ENCODE data around the gene RNF8. TPM values are rescaled to one million over a fixed set of nuclear protein-coding genes. Genes with fewer than 3 reads are reported as not detected.

RNF8 gene
- total and polyA plus RNA-seq, 10 of the 15 experiments (the other 5 are each of a cell fraction or from before 2014, with no cell fraction given), result 7.8 to 30.2 (median 23.3) TPM

- no TSS peak for BruUV-seq (replicated peaks)
- TF ChIP-seq NR2C2 (IDR thresholded peaks at IDR 0.05; ENCODE audit: borderline replicate concordance, control insufficient read depth, insufficient read length, low read depth) (no peak), NRF1 (conservative IDR thresholded peaks at IDR 0.05; ENCODE audit: low read depth, low read length) (no peak), CHD2 (IDR thresholded peaks at IDR 0.05; ENCODE audit: borderline replicate concordance, low read depth, low read length) (no peak), BACH1 (IDR thresholded peaks at IDR 0.05; ENCODE audit: borderline replicate concordance) (no peak), NBN (IDR thresholded peaks at IDR 0.05) (no peak), NFYA (IDR thresholded peaks at IDR 0.05; ENCODE audit: borderline replicate concordance, low read depth, low read length) (no peak), RCOR1 (conservative IDR thresholded peaks at IDR 0.05; ENCODE audit: low read depth, low read length) (no peak), NKRF (conservative IDR thresholded peaks at IDR 0.05) (no peak), POLR2AphosphoS5 (IDR thresholded peaks at IDR 0.05; ENCODE audit: low read length) (no peak), SMAD1 (IDR thresholded peaks at IDR 0.05; ENCODE audit: low read depth, partially characterized antibody) (no peak), ATF2 (IDR thresholded peaks at IDR 0.05; ENCODE audit: low read length) (no peak), E2F4 (IDR thresholded peaks at IDR 0.05; ENCODE audit: low read depth, low read length) (no peak), SIX5 (IDR thresholded peaks at IDR 0.05; ENCODE audit: low read depth, low read length, severe bottlenecking) (no peak), CHD4 (IDR thresholded peaks at IDR 0.05) (no peak)
- Histone ChIP-seq H3K27me3 (replicated peaks in 1 of 2; ENCODE audit: control insufficient read depth in 2 of 2, insufficient read depth in 2 of 2, low read length in 1 of 2) (no peaks in the 10 kb centered on the region), H3K4me3 (no peak overlapping the region), H4K20me1 (ENCODE audit: control insufficient read depth, insufficient read depth) (peaks cover 2% of the 10 kb centered on the region; the same call in 1 of the 2 replicates), H2AFZ (ENCODE audit: control insufficient read depth, low read depth, low read length) (no peak overlapping the region), H3K79me2 (ENCODE audit: control insufficient read depth, insufficient read depth, low read length) (no peaks in the 10 kb centered on the region), H3K36me3 (ENCODE audit: control insufficient read depth in 2 of 2, insufficient read depth in 2 of 2, low read length in 1 of 2) (peaks cover 9 to 38% of the 10 kb centered on the region in 2 experiments), H3K4me2 (ENCODE audit: control insufficient read depth, insufficient read depth) (no peak overlapping the region), H3K27ac (ENCODE audit: control insufficient read depth, insufficient read depth) (no peak overlapping the region), H3K9ac (ENCODE audit: control insufficient read depth, insufficient read depth, low read length) (no peak overlapping the region), H3K9me3 (replicated peaks; ENCODE audit: control insufficient read depth, insufficient read depth, low read length) (no peaks in the 10 kb centered on the region), H3K4me1 (ENCODE audit: control insufficient read depth, insufficient read depth, low read length) (peaks cover 8% of the 10 kb centered on the region; the same call in 1 of the 2 replicates)
- no peak for ATAC-seq
- intact Hi-C loops (cut with micrococcal nuclease; ENCODE audit: unreplicated experiment) (no loop called here), in situ Hi-C loops (cut with MboI) (no loop called here)
- CTCF ChIA-PET, result interaction anchor here (0.8 to 1.2 kb wide), 4 partner anchors 10 to 60 kb away, joined by 3 read pairs; no protein-coding TSS in a partner anchor
- FAIRE-seq, result no peak
- POLR2A ChIA-PET, result no interaction called here
- 89% methylated on average over 1 of the region's 1 CpG for WGBS (ENCODE audit: insufficient coverage, insufficient replicate concordance, low lambda C conversion rate, missing lambda C conversion rate)
- RAD21 ChIA-PET (ENCODE audit: unreplicated experiment), result no interaction called here
- DNase-seq (ENCODE audit: low read depth, low spot score), result no peak
- SMC1A ChIA-PET (ENCODE audit: uncharacterized antibody, unreplicated experiment), result interaction anchor here (0.6 to 0.7 kb wide), 2 partner anchors 100 to 190 kb away, joined by 3 read pairs; no protein-coding TSS in a partner anchor
Measured at GRCh38 chr6:37373822-37374471, 20.2 kb downstream of the RNF8 start.

Measured in GM12878 (cell line).